IPS-15b (cell line): ENCODE results near the gene ANKRD24.
"Not testable (repeated sequence)": the region's sequence is repeated elsewhere in the genome, so short reads cannot be mapped to it uniquely, and the experiment has no call there.

Experiments
- H3K27me3 ChIP-seq: one replicate; pipeline ENCODE4 v1.6.1; 2013; ENCODE audit warnings: low read length; ENCODE audit not compliant: control insufficient read depth, insufficient read depth
- H3K36me3 ChIP-seq: one replicate; pipeline ENCODE4 v1.6.1; 2013; ENCODE audit warnings: low read length; ENCODE audit not compliant: control insufficient read depth, insufficient read depth
- H3K4me1 ChIP-seq: one replicate; pipeline ENCODE4 v1.6.1; 2013; ENCODE audit warnings: mild to moderate bottlenecking, low read length; ENCODE audit not compliant: control insufficient read depth, insufficient read depth
- H3K4me3 ChIP-seq: one replicate; pipeline ENCODE4 v1.5.1; 2013; ENCODE audit warnings: low read depth, low read length
- H3K9ac ChIP-seq: one replicate; pipeline ENCODE4 v1.6.1; 2013; ENCODE audit warnings: low read depth, mild to moderate bottlenecking, low read length
- H3K9me3 ChIP-seq: one replicate; pipeline ENCODE4 v1.6.1; 2013; ENCODE audit warnings: mild to moderate bottlenecking, low read length; ENCODE audit not compliant: control insufficient read depth, insufficient read depth

Gene ANKRD24

DNA sequence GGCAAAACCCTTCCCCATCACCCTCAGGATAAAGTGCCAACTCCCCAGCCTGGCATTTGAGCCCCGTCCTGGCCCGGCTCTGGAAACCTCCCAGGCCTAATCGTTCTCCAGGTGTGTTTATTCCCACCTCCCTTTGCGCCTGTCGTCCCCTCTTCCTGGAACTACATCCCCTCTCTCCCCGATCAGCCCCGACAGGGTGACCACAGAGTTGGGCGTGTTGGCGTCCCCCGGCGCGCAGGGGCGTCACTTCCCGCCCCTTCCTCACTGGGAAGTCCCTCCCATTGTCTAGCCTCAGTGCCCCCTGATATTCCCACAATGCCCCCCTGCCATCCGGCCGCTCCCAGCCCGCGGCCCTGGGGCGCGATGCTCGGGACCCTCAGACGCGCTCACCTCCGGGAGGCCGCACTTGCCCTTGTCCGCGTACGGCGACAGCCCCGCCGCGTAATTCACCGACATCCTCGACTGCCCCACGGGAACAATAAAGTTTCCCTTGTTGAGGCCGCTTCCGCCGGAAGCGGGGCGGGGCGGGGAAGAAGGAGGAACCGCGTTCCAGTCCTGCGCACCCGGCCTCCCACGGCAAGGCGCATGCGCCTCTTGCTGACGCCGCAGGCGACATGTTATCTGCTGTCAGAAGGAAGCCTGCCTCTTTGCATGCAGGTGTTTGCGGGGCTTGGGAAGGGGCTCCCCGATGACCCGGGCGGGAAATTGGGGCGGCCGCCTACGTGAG is at the start of gene ANKRD24, which contains the start of gene SIRT6:
Gene ANKRD24, plus strand, starts transcription at position 606 of the 727 bp plus-strand sequence. CDS start 3,737 bp downstream, outside the sequence.
Gene SIRT6, minus strand, starts transcription at position 480 of the 727 bp plus-strand sequence. Its CDS starts 24 bp downstream, at position 456.
- no peaks in the 10 kb centered on the region for H3K36me3 ChIP-seq
- no peaks in the 10 kb centered on the region for H3K9me3 ChIP-seq
- no peaks in the 10 kb centered on the region for H3K4me1 ChIP-seq
- H3K27me3 ChIP-seq, result no peaks in the 10 kb centered on the region
- peak within 1 kb of the TSS; percentile 91 for H3K4me3 ChIP-seq
- peak within 1 kb of the TSS; percentile 79 for H3K9ac ChIP-seq

DNA sequence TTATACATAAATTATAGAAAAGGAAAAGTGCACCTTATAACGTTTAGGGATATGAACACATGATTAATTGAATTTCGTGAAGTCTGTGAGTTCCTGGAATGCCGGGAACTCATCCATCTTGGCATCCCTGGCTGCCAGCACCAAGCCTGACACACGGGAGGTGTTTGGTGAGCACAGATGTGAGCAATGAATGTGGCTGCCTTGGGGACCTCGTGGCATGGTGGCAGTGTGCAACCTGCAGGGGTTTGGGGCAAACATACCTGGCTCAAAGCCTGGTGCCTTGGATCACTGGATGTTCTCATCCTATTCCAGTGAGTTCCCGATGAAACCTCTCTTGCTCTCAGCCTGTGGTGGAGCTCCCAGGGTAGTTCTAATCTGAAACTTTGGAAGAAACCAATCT is 48.1 kb upstream of the ANKRD24 start:
- Histone ChIP-seq H3K4me3 (no peak overlapping the region), H3K36me3 (no peaks in the 10 kb centered on the region), H3K4me1 (no peaks in the 10 kb centered on the region), H3K27me3 (no peaks in the 10 kb centered on the region), H3K9me3 (no peaks in the 10 kb centered on the region), H3K9ac (no peak overlapping the region)

DNA sequence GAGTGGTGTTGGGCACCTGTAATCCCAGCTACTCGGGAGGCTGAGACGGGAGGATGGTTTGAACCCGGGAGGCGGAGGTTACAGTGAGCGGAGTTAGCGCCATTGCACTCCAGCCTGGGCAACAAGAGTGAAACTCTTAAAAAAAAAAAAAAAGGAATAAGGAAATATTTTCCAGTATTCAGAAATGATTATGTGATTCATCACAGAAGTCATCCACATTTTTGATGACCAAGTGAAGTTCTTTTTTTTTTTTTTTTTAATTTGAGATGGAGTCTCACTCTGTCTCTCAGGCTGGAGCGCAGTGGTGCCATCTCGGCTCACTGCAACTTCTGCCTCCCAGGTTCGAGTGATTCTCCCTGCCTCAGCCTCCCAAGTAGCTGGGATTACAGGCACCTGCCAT is 47.1 kb upstream of the ANKRD24 start:
- H3K4me1 ChIP-seq, H3K36me3 ChIP-seq, H3K9me3 ChIP-seq, H3K27me3 ChIP-seq, H3K9ac ChIP-seq, H3K4me3 ChIP-seq: not testable (repeated sequence)

DNA sequence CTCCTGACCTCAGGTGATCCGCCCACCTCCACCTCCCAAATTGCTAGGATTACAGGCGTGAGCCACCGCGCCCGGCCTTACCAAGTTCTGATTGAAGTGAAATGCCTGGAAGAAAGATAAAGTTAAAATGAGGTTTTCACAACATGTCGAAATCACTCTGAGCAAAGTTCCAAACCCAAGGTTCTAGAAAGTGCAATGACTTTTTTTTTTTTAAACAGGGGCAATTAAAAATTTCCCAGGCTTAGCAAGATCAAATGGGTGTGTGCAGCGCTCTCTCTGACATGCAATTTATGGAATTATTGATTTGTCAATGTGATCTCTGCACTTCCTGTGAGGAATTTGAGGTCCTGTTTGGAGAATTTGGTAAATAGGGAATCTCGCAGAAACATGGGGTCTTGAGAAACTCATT is 45.8 kb upstream of the ANKRD24 start:
- Histone ChIP-seq H3K36me3 (no peaks in the 10 kb centered on the region), H3K27me3 (no peaks in the 10 kb centered on the region), H3K9me3 (no peaks in the 10 kb centered on the region), H3K4me3 (no peak overlapping the region), H3K4me1 (no peaks in the 10 kb centered on the region), H3K9ac (no peak overlapping the region)

DNA sequence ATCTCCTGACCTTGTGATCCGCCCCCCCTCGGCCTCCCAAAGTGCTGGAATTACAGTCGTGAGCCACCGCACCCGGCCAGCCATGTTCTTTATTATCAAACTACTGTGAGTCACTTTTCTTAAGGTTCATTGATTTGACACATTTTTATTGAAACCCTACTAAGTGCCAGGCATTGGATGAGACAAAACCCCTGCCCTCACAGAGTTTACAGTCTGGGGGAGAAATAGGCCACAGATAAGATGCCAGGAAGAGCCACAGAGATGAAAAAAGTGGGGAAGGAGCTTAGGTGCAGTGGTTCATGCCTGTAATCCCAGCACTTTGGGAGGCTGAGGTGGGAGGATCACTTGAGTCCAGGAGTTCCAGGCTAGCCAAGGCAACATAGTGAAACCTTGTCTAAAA is 44.0 kb upstream of the ANKRD24 start:
- H3K9me3 ChIP-seq, result no peaks in the 10 kb centered on the region
- no peaks in the 10 kb centered on the region for H3K4me1 ChIP-seq
- no peak overlapping the region for H3K9ac ChIP-seq
- H3K4me3 ChIP-seq, result no peak overlapping the region
- H3K27me3 ChIP-seq, result no peaks in the 10 kb centered on the region
- no peaks in the 10 kb centered on the region for H3K36me3 ChIP-seq

DNA sequence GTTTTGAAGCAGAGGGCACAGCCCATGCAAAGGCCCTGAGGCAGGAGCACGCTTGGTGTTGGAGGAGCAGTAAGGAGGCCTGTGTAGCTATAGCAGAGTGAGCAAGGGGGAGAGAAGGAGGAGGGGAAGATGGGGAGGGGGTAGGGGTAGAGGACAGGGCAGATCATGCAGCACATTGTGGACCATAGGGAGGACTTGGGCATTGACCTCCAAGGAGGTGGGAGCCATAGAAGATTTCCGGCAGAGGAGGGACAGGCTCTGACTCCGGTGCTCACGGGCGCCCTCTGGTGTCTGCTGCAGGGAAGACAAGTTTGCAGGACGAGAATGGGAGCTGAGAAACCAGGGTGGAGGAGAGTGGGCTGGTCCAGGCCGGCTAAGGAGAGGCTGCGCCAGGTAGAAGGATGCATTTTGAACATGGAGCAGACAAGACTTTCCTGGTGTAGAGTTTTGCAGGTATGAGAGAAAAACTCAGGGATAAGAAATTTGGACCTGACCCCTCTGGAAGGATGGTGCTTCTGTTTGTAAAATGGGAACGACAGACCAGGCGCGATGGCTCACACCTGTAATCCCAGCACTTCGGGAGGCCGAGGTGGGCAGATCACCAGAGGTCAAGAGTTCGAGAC is 42.8 kb upstream of the ANKRD24 start:
- no peak overlapping the region for H3K9ac ChIP-seq

DNA sequence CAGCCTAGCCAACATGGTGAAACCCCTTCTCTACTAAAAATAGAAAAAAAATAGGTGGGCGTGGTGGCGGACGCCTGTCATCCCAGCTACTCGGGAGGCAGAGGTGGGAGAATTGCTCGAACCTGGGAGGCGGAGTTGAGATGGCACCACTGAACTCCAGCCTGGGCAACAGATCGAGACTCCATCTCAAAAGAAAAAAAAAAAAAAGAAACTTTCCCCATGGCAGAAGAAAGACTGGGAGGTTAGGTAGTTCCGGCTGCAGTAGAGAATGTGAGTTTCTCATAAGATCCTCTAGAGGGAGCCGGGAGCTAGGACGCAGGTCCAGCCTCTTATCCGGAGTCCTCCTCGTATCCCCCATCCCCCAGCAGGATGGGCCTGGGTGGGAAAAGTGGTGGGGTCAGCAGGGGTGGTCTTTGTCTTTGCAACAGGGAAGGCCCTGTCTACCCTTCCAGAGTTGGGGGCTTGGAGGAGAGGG is 42.2 kb upstream of the ANKRD24 start:
- no peaks in the 10 kb centered on the region for H3K4me1 ChIP-seq
- no peak overlapping the region for H3K4me3 ChIP-seq
- H3K9ac ChIP-seq, result no peak overlapping the region
- no peaks in the 10 kb centered on the region for H3K9me3 ChIP-seq
- H3K36me3 ChIP-seq, result no peaks in the 10 kb centered on the region
- H3K27me3 ChIP-seq, result no peaks in the 10 kb centered on the region

More for the DNA sequence above, 42.8 kb upstream of the ANKRD24 start:
- H3K27me3 ChIP-seq, result no peaks in the 10 kb centered on the region
- H3K36me3 ChIP-seq, result no peaks in the 10 kb centered on the region
- H3K4me1 ChIP-seq, result no peaks in the 10 kb centered on the region
- no peak overlapping the region for H3K4me3 ChIP-seq
- no peaks in the 10 kb centered on the region for H3K9me3 ChIP-seq

DNA sequence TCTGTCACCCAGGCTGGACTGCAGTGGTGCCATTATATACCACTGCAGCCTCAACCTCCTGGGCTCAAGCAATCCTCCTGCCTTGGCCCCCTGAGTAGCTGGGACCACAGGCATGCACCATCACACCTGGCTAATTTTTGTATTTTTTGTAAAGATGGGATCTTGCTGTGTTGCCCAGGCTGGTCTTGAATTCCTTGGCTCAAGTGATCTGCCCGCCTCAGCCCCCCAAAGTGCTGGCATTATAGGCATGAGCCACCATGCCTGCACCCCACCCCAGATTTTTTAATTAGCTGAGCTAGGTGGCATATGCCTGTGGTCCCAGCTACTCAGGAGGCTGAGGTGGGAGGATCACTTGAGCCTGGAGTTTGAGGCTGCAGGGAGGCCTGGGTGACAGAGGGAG is 39.6 kb upstream of the ANKRD24 start:
- H3K9ac ChIP-seq, H3K9me3 ChIP-seq, H3K4me1 ChIP-seq, H3K27me3 ChIP-seq, H3K4me3 ChIP-seq, H3K36me3 ChIP-seq: not testable (repeated sequence)

DNA sequence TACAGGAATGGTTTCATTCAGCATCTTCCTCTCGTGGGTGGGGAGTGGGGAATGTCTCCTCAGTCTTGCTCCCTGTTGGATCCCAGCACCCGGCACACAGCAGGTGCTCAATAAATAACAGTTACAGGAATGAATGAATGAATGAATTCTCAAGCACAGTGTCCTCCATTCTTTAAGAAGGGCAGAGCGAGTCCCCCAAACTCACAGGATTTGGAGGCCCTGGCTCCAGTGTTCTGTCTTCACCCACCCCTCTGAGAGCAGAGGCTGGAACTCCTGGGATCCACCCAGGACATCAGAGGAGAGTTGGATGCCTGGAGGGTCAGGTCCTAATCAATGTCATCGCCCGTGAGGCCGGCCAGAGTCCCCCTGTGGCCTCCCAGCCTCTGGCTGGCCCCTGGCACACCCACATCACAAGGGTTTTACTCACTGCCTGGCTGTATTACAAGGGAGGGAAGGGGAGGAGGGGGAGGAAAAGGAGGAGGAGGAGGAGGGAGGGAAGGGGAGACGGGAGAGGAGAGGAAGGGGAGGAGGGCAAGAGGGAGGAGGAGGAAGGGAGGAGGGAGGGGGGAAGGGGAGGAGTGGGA is 37.7 kb upstream of the ANKRD24 start:
- H3K4me3 ChIP-seq, result no peak overlapping the region
- no peaks in the 10 kb centered on the region for H3K4me1 ChIP-seq
- no peaks in the 10 kb centered on the region for H3K36me3 ChIP-seq
- H3K9ac ChIP-seq, result no peak overlapping the region
- H3K9me3 ChIP-seq, result no peaks in the 10 kb centered on the region
- H3K27me3 ChIP-seq, result no peaks in the 10 kb centered on the region

DNA sequence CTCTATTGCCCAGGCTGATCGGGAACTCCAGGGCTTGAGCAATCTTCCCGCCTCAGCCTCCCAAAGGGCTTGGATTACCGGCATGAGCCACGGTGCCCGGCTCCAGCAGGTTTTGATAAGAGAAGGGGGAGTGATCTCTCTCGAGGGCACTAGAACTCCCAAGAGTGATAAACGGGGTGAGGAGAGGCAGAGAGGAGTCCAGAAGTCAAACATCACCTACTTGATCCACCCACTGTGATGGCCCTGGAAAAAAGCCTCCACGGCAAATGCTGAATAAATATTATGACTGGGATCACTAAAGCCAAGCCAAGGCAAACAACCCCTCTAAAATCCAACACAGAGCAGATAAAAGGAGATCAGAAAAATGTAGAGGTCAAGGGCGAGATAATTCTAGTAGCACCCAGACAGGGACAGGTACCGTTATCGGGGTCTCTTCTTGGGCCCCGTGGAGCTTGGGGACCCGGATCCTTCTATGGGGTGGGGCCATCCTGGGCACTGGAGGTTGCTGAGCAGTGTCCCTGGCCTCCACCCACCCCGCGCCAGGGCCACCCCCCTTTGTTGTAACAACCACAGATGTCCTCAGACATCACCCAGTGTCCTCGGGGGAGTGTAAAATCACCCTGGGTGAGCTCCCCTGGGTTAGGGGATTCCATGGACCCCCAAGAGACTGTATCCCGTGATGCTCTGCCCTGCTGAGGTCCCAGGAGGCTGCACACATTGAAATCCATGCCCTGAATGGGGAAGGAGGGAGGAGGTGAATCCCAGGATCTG is 32.8 kb upstream of the ANKRD24 start:
- H3K4me3 ChIP-seq, result no peak overlapping the region
- no peaks in the 10 kb centered on the region for H3K9me3 ChIP-seq
- no peak overlapping the region for H3K9ac ChIP-seq
- no peaks in the 10 kb centered on the region for H3K27me3 ChIP-seq
- no peaks in the 10 kb centered on the region for H3K4me1 ChIP-seq
- no peaks in the 10 kb centered on the region for H3K36me3 ChIP-seq

DNA sequence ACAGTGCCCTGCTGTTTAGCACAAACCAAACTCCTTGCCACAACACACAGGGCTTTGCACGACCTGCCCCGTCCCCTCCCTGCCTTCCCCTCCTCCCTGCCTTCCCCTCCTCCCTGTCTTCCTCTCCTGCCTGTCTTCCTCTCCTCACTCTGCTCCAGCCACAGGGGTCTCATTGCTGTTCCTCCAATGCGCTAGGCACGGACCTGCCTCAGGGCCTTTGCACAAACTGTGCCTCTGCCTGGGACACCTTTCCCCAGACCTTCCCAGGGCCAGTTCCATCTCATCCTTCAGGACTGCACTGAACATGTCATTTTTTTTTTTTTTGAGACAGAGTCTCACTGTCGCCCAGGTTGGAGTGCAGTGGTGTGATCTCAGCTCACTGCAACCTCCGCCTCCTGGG is 30.9 kb upstream of the ANKRD24 start:
- H3K4me3 ChIP-seq, result no peak overlapping the region
- H3K27me3 ChIP-seq, result no peaks in the 10 kb centered on the region
- no peaks in the 10 kb centered on the region for H3K4me1 ChIP-seq
- no peak overlapping the region for H3K9ac ChIP-seq
- no peaks in the 10 kb centered on the region for H3K9me3 ChIP-seq
- no peaks in the 10 kb centered on the region for H3K36me3 ChIP-seq
